ENCODE results near the gene SLC10A2. TPM values are rescaled to one million over a fixed set of nuclear protein-coding genes. Genes with fewer than 3 reads are reported as not detected.

Gene SLC10A2
- total RNA-seq, 1 experiment from 2014 or later, result not detected

- no peaks in the 10 kb centered on the region for H3K4me1 ChIP-seq (replicated peaks)
- no peak overlapping the region for H3K27ac ChIP-seq
- H3K36me3 ChIP-seq, result no peaks in the 10 kb centered on the region
- no peak for DNase-seq (ENCODE audit: low read depth in 1 of 2, low spot score in 2 of 2)
- H3K27me3 ChIP-seq (replicated peaks), result no peaks in the 10 kb centered on the region
- H3K4me3 ChIP-seq, result no peak overlapping the region
- H3K9me3 ChIP-seq (replicated peaks), result no peaks in the 10 kb centered on the region; the same call in 1 of the 2 replicates
Measured at GRCh38 chr13:103031332-103031873, 34.8 kb downstream of the SLC10A2 start.

GRCh38 chr13:103030776-103031175, 35.4 kb downstream of the SLC10A2 start:
- Histone ChIP-seq H3K4me1 (replicated peaks) (no peaks in the 10 kb centered on the region), H3K27me3 (replicated peaks) (no peaks in the 10 kb centered on the region), H3K27ac (no peak overlapping the region), H3K4me3 (no peak overlapping the region), H3K36me3 (no peaks in the 10 kb centered on the region), H3K9me3 (replicated peaks) (no peaks in the 10 kb centered on the region; the same call in 1 of the 2 replicates)
- no peak for DNase-seq (ENCODE audit: low read depth in 1 of 2, low spot score in 2 of 2)

GRCh38 chr13:103029798-103030197, 36.4 kb downstream of the SLC10A2 start:
- Histone ChIP-seq H3K9me3 (replicated peaks) (no peaks in the 10 kb centered on the region; the same call in 1 of the 2 replicates), H3K4me1 (replicated peaks) (no peaks in the 10 kb centered on the region), H3K27me3 (replicated peaks) (no peaks in the 10 kb centered on the region), H3K27ac (no peak overlapping the region), H3K4me3 (no peak overlapping the region), H3K36me3 (no peaks in the 10 kb centered on the region)
- DNase-seq (ENCODE audit: low read depth in 1 of 2, low spot score in 2 of 2), result no peak

GRCh38 chr13:103022336-103022735, 43.9 kb downstream of the SLC10A2 start:
- H3K9me3 ChIP-seq (replicated peaks), result no peaks in the 10 kb centered on the region; the same call in 1 of the 2 replicates
- H3K4me3 ChIP-seq, result no peak overlapping the region
- H3K4me1 ChIP-seq (replicated peaks), result no peaks in the 10 kb centered on the region
- no peak for DNase-seq (ENCODE audit: low read depth in 1 of 2, low spot score in 2 of 2)
- no peaks in the 10 kb centered on the region for H3K27me3 ChIP-seq (replicated peaks)
- no peak overlapping the region for H3K27ac ChIP-seq
- no peaks in the 10 kb centered on the region for H3K36me3 ChIP-seq

GRCh38 chr13:103018556-103018955, 47.7 kb downstream of the SLC10A2 start:
- DNase-seq (ENCODE audit: low read depth in 1 of 2, low spot score in 2 of 2), result no peak
- H3K27me3 ChIP-seq (replicated peaks), result no peaks in the 10 kb centered on the region
- H3K27ac ChIP-seq, result no peak overlapping the region
- no peaks in the 10 kb centered on the region for H3K9me3 ChIP-seq (replicated peaks)
- no peaks in the 10 kb centered on the region for H3K4me1 ChIP-seq (replicated peaks)
- H3K4me3 ChIP-seq, result no peak overlapping the region
- no peaks in the 10 kb centered on the region for H3K36me3 ChIP-seq

- H3K36me3 ChIP-seq, result no peaks in the 10 kb centered on the region
- no peak for DNase-seq (ENCODE audit: low read depth in 1 of 2, low spot score in 2 of 2)
Measured at GRCh38 chr13:103012646-103013045, 53.6 kb downstream of the SLC10A2 start.

GRCh38 chr13:103009051-103009840, 57.0 kb downstream of the SLC10A2 start:
- no peaks in the 10 kb centered on the region for H3K4me1 ChIP-seq (replicated peaks)
- no peaks in the 10 kb centered on the region; the same call in 1 of the 2 replicates for H3K27me3 ChIP-seq (replicated peaks)
- DNase-seq (ENCODE audit: low read depth in 1 of 2, low spot score in 2 of 2), result no peak
- H3K9me3 ChIP-seq (replicated peaks), result no peaks in the 10 kb centered on the region
- no peak overlapping the region for H3K4me3 ChIP-seq
- no peaks in the 10 kb centered on the region for H3K36me3 ChIP-seq
- no peak overlapping the region for H3K27ac ChIP-seq

More at GRCh38 chr13:103012646-103013045, 53.6 kb downstream of the SLC10A2 start:
- H3K4me3 ChIP-seq, result no peak overlapping the region
- H3K27me3 ChIP-seq (replicated peaks), result no peaks in the 10 kb centered on the region; the same call in 1 of the 2 replicates
- H3K27ac ChIP-seq, result no peak overlapping the region
- H3K4me1 ChIP-seq (replicated peaks), result no peaks in the 10 kb centered on the region
- no peaks in the 10 kb centered on the region for H3K9me3 ChIP-seq (replicated peaks)

- no peaks in the 10 kb centered on the region for H3K4me1 ChIP-seq (replicated peaks)
- 0 out of 2 replicates have a peak, but pooled peaks cover 2% of the 10 kb centered on the region for H3K27me3 ChIP-seq (replicated peaks)
- no peak overlapping the region for H3K27ac ChIP-seq
- DNase-seq (ENCODE audit: low read depth in 1 of 2, low spot score in 2 of 2), result no peak
- H3K4me3 ChIP-seq, result no peak overlapping the region
- no peaks in the 10 kb centered on the region for H3K9me3 ChIP-seq (replicated peaks)
- H3K36me3 ChIP-seq, result no peaks in the 10 kb centered on the region
Measured at GRCh38 chr13:103007427-103007762, 58.8 kb downstream of the SLC10A2 start.

GRCh38 chr13:103006641-103007426, 59.4 kb downstream of the SLC10A2 start:
- H3K27me3 ChIP-seq (replicated peaks), result 0 out of 2 replicates have a peak, but pooled peaks cover 2% of the 10 kb centered on the region
- DNase-seq (ENCODE audit: low read depth in 1 of 2, low spot score in 2 of 2), result no peak
- no peak overlapping the region for H3K27ac ChIP-seq
- H3K4me3 ChIP-seq, result no peak overlapping the region
- no peaks in the 10 kb centered on the region for H3K9me3 ChIP-seq (replicated peaks)
- no peaks in the 10 kb centered on the region for H3K36me3 ChIP-seq
- H3K4me1 ChIP-seq (replicated peaks), result no peaks in the 10 kb centered on the region

- Histone ChIP-seq H3K4me3 (no peak overlapping the region), H3K4me1 (replicated peaks) (no peaks in the 10 kb centered on the region), H3K27ac (no peak overlapping the region), H3K27me3 (replicated peaks) (0 out of 2 replicates have a peak, but pooled peaks cover 2% of the 10 kb centered on the region), H3K36me3 (no peaks in the 10 kb centered on the region), H3K9me3 (replicated peaks) (no peaks in the 10 kb centered on the region)
- no peak for DNase-seq (ENCODE audit: low read depth in 1 of 2, low spot score in 2 of 2)
Measured at GRCh38 chr13:103004661-103005345, 61.4 kb downstream of the SLC10A2 start.

GRCh38 chr13:103003631-103004030, 62.6 kb downstream of the SLC10A2 start:
- no peak overlapping the region for H3K4me3 ChIP-seq
- H3K4me1 ChIP-seq (replicated peaks), result no peaks in the 10 kb centered on the region
- H3K27me3 ChIP-seq (replicated peaks), result 0 out of 2 replicates have a peak, but pooled peaks cover 2% of the 10 kb centered on the region
- H3K9me3 ChIP-seq (replicated peaks), result no peaks in the 10 kb centered on the region
- no peak overlapping the region for H3K27ac ChIP-seq
- no peaks in the 10 kb centered on the region for H3K36me3 ChIP-seq
- DNase-seq (ENCODE audit: low read depth in 1 of 2, low spot score in 2 of 2), result no peak

- Histone ChIP-seq H3K4me3 (no peak overlapping the region), H3K9me3 (replicated peaks) (no peaks in the 10 kb centered on the region), H3K27ac (no peak overlapping the region), H3K4me1 (replicated peaks) (no peaks in the 10 kb centered on the region), H3K27me3 (replicated peaks) (0 out of 2 replicates have a peak, but pooled peaks cover 2% of the 10 kb centered on the region), H3K36me3 (no peaks in the 10 kb centered on the region)
- no peak for DNase-seq (ENCODE audit: low read depth in 1 of 2, low spot score in 2 of 2)
Measured at GRCh38 chr13:103002279-103002678, 63.9 kb downstream of the SLC10A2 start.

- no peak overlapping the region for H3K27ac ChIP-seq
- no peak overlapping the region for H3K4me3 ChIP-seq
- 0 out of 2 replicates have a peak, but pooled peaks cover 2% of the 10 kb centered on the region for H3K27me3 ChIP-seq (replicated peaks)
- DNase-seq (ENCODE audit: low read depth in 1 of 2, low spot score in 2 of 2), result no peak
- no peaks in the 10 kb centered on the region for H3K4me1 ChIP-seq (replicated peaks)
- no peaks in the 10 kb centered on the region for H3K9me3 ChIP-seq (replicated peaks)
- H3K36me3 ChIP-seq, result no peaks in the 10 kb centered on the region
Measured at GRCh38 chr13:103000157-103000556, 66.1 kb downstream of the SLC10A2 start.

Measured in SJSA1 (cell line).